PC-3 (cell line): ENCODE results near the gene FANCE. TPM values are rescaled to one million over a fixed set of nuclear protein-coding genes. Genes with fewer than 3 reads are reported as not detected.

Source experiments
- ATAC-seq: fragments of 200-7000 bp; cut with Tn5 transposase; 2 replicates; pipeline ENCODE4 v1.9.1; 2020; ENCODE audit warnings: mild to moderate bottlenecking, moderate library complexity
- BruUV-seq: library from RNA; stranded (reverse); fragments of 400-500 nt; replicated peaks from 2 replicates; lab custom pipeline; 2021; lab: Mats Ljungman, UMichigan
- CTCF ChIA-PET: fragments of 300-600 bp; sonication (Branson Sonifier 250); formaldehyde crosslinking; loops from one replicate; lab custom pipeline; 2022; ENCODE audit warnings: antibody characterized with exemption; lab: Charles Lee
- POLR2A ChIA-PET: fragments of 300-600 bp; sonication (Branson Sonifier 250); formaldehyde crosslinking; loops from one replicate; lab custom pipeline; 2022; ENCODE audit warnings: antibody characterized with exemption; ENCODE audit not compliant: unreplicated experiment; lab: Charles Lee
- DNase-seq: peaks from one replicate; pipeline ENCODE4 v3.0.0-alpha.2; 2015
- H2AFZ ChIP-seq: fragments of 300-600 bp; sonication (generic); 2 replicates; pipeline ENCODE4 v1.6.0; 2016; ENCODE audit warnings: antibody characterized with exemption, low read length
- H3F3A ChIP-seq: fragments of 300-600 bp; sonication (generic); one replicate; pipeline ENCODE4 v1.6.0; 2017; ENCODE audit warnings: antibody characterized with exemption, low read length, control low read depth, mild to moderate bottlenecking; ENCODE audit not compliant: unreplicated experiment
- H3K27ac ChIP-seq: fragments of 300-600 bp; sonication (generic); 2 replicates; pipeline ENCODE4 v1.5.1; 2016; ENCODE audit warnings: mild to moderate bottlenecking, low read length
- H3K27me3 ChIP-seq: fragments of 300-600 bp; sonication (generic); 2 replicates; pipeline ENCODE4 v1.6.1; 2016; ENCODE audit warnings: low read length, mixed read lengths
- H3K36me3 ChIP-seq: fragments of 300-600 bp; sonication (generic); 2 replicates; pipeline ENCODE4 v1.6.1; 2016; ENCODE audit warnings: low read depth, mixed run types, low read length, mixed read lengths
- H3K4me1 ChIP-seq: fragments of 300-600 bp; sonication (generic); 2 replicates; pipeline ENCODE4 v1.5.1; 2016; ENCODE audit warnings: low read length; ENCODE audit not compliant: insufficient read depth
- H3K4me2 ChIP-seq: fragments of 300-600 bp; sonication (generic); 2 replicates; pipeline ENCODE4 v1.6.0; 2016; ENCODE audit warnings: low read length
- H3K4me3 ChIP-seq: fragments of 300-600 bp; sonication (generic); 2 replicates; pipeline ENCODE4 v1.5.1; 2016; ENCODE audit warnings: mild to moderate bottlenecking, low read length, mixed read lengths
- H3K79me2 ChIP-seq: fragments of 300-600 bp; sonication (generic); 2 replicates; pipeline ENCODE4 v1.6.1; 2017; ENCODE audit warnings: low read length, mixed read lengths
- H3K9ac ChIP-seq: fragments of 300-600 bp; sonication (generic); 2 replicates; pipeline ENCODE4 v1.6.0; 2016; ENCODE audit warnings: mild to moderate bottlenecking, low read length
- H3K9me2 ChIP-seq: fragments of 300-600 bp; sonication (generic); replicated peaks from 2 replicates; pipeline ENCODE4 v1.6.1; 2016; ENCODE audit warnings: mixed run types, low read length, mixed read lengths
- H3K9me3 ChIP-seq: fragments of 300-600 bp; sonication (generic); 2 replicates; pipeline ENCODE4 v1.6.1; 2016; ENCODE audit warnings: low read length, mixed read lengths
- H4K20me1 ChIP-seq: fragments of 300-600 bp; sonication (generic); 2 replicates; pipeline ENCODE4 v1.6.1; 2016; ENCODE audit warnings: low read length, mixed read lengths
- EZH2 ChIP-seq: fragments of 300-600 bp; sonication (generic); IDR thresholded peaks from one replicate; pipeline ENCODE4 v1.6.1; 2017; ENCODE audit warnings: antibody characterized with exemption, mild to moderate bottlenecking, low read length; ENCODE audit not compliant: unreplicated experiment
- EZH2phosphoT487 ChIP-seq: fragments of 300-600 bp; sonication (generic); IDR thresholded peaks from 2 replicates; pipeline ENCODE4 v1.6.1; 2018; ENCODE audit warnings: mild to moderate bottlenecking, antibody characterized with exemption, low read length, borderline replicate concordance
- intact Hi-C: fragments of 100-400 bp; cut with micrococcal nuclease; formaldehyde crosslinking; loops from 2 replicates; pipeline ENCODE4 v1.9.0; 2023
- total RNA-seq: library from RNA; depleted of rRNA; stranded (reverse); fragments of >200 nt; gene quantifications from 2 replicates; pipeline ENCODE4 v1.2.3, GENCODE V29; 2014
- TF ChIP-seq, protein P1 (sequence below): fragments of 300-600 bp; sonication (generic); conservative IDR thresholded peaks from 2 replicates; pipeline ENCODE4 v1.5.1; 2017; ENCODE audit warnings: antibody characterized with exemption, low read depth, mild to moderate bottlenecking, low read length

FANCE gene
- total RNA-seq, 1 experiment from 2014 or later, result 13.8 TPM

DNA sequence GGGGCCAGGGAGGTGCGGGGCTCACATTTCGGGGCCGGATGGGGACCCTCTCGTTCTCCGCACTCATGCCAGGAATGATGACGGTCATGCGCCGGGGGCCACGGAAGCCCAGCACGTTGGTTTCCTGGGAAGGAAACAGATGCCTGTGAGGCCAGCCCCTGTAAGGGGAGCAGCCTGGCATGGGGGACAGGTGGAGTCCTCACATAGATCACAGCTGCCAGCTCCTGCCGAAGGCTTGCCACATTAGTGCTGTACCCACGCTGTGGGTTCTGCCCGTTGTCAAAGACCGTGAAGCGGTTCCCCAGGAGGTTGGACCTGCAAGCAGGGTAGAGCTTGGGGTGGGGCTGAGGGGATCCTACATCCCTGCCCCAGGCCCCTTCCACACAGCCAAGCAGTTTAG lies 51.4 kb downstream of the FANCE start:
- CTCF ChIA-PET, result no interaction called here
- BruUV-seq, result no TSS peak
- no peaks in the 10 kb centered on the region for H3F3A ChIP-seq
- no peak overlapping the region for H2AFZ ChIP-seq
- H3K79me2 ChIP-seq, result no peaks in the 10 kb centered on the region
- H3K27ac ChIP-seq, result no peak overlapping the region
- H3K4me1 ChIP-seq, result peaks cover 5% of the 10 kb centered on the region
- no peak overlapping the region for H3K9ac ChIP-seq
- H3K9me3 ChIP-seq, result no peaks in the 10 kb centered on the region
- no peak for DNase-seq
- no peaks in the 10 kb centered on the region for H3K36me3 ChIP-seq
- no peak overlapping the region for H3K4me3 ChIP-seq
- POLR2A ChIA-PET, result no interaction called here
- intact Hi-C loops, result no loop called here
- H3K9me2 ChIP-seq, result no peaks in the 10 kb centered on the region
- no peak for ATAC-seq
- H3K4me2 ChIP-seq, result no peak overlapping the region
- no peaks in the 10 kb centered on the region for H3K27me3 ChIP-seq
- TF ChIP-seq EZH2phosphoT487 (no peak), EZH2 (no peak)
- TF ChIP-seq, protein P1, sequence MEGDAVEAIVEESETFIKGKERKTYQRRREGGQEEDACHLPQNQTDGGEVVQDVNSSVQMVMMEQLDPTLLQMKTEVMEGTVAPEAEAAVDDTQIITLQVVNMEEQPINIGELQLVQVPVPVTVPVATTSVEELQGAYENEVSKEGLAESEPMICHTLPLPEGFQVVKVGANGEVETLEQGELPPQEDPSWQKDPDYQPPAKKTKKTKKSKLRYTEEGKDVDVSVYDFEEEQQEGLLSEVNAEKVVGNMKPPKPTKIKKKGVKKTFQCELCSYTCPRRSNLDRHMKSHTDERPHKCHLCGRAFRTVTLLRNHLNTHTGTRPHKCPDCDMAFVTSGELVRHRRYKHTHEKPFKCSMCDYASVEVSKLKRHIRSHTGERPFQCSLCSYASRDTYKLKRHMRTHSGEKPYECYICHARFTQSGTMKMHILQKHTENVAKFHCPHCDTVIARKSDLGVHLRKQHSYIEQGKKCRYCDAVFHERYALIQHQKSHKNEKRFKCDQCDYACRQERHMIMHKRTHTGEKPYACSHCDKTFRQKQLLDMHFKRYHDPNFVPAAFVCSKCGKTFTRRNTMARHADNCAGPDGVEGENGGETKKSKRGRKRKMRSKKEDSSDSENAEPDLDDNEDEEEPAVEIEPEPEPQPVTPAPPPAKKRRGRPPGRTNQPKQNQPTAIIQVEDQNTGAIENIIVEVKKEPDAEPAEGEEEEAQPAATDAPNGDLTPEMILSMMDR, result no peak
- no peaks in the 10 kb centered on the region for H4K20me1 ChIP-seq

DNA sequence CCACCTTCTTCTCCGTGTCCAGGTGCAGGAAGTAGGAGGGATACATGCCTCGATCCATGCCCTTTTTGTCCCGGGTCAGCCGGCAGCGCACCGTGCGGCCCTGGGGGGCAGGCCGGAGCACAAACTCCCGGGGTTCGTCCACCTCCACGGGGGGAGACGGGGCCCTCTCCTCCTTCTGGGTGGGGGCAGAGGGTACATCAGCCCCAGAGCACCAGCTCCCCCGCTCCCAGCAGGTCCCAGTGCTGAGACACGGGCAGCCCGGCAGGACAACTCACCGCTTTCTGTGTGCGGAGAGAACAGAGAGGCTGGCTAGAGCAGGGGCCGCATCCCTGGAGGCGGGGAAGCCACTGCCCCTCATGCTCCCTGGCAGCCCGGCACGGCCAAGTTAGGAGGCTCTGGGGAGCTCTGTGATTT lies 53.9 kb downstream of the FANCE start:
- no peaks in the 10 kb centered on the region for H3K9me2 ChIP-seq
- no peaks in the 10 kb centered on the region for H3K27me3 ChIP-seq
- H3K4me1 ChIP-seq, result no peaks in the 10 kb centered on the region
- H3K4me2 ChIP-seq, result no peak overlapping the region
- intact Hi-C loops, result no loop called here
- no peak overlapping the region for H2AFZ ChIP-seq
- H3K9me3 ChIP-seq, result no peaks in the 10 kb centered on the region
- ATAC-seq (no peak), DNase-seq (no peak)
- CTCF ChIA-PET, result no interaction called here
- TF ChIP-seq EZH2 (no peak), EZH2phosphoT487 (no peak)
- TF ChIP-seq, protein P1, result no peak
- H3F3A ChIP-seq, result no peaks in the 10 kb centered on the region
- H3K9ac ChIP-seq, result no peak overlapping the region
- H3K4me3 ChIP-seq, result no peak overlapping the region
- POLR2A ChIA-PET, result no interaction called here
- H3K36me3 ChIP-seq, result no peaks in the 10 kb centered on the region
- no TSS peak for BruUV-seq
- no peak overlapping the region for H3K27ac ChIP-seq
- H3K79me2 ChIP-seq, result no peaks in the 10 kb centered on the region
- H4K20me1 ChIP-seq, result no peaks in the 10 kb centered on the region

DNA sequence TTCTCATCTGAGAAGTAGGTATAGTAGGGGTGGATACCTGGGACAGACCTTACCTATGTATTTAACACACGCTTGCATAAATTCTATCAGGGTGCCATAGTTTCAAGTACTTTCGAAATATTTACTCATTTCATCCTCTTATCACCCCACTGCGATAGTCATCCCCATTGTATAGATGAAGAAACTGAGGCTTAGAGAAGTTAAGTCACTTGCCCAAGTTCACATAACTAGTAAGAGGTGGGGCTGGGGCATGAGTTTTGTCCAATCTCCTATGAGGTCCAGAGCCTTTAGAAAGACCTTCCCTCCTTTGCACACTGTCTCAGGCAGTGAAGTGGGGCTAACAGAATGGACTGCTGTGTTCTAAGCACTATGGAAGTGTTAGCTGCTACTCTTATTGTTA lies 54.4 kb downstream of the FANCE start:
- POLR2A ChIA-PET, result no interaction called here
- BruUV-seq, result no TSS peak

More for the DNA sequence above, 54.4 kb downstream of the FANCE start:
- DNase-seq (no peak), ATAC-seq (no peak)
- Histone ChIP-seq H3K79me2 (no peaks in the 10 kb centered on the region), H3K4me2 (no peak overlapping the region), H3K36me3 (no peaks in the 10 kb centered on the region), H3K9me3 (no peaks in the 10 kb centered on the region), H3K27ac (no peak overlapping the region), H4K20me1 (no peaks in the 10 kb centered on the region), H3K4me3 (no peak overlapping the region), H3F3A (no peaks in the 10 kb centered on the region), H3K4me1 (no peaks in the 10 kb centered on the region), H2AFZ (no peak overlapping the region), H3K27me3 (no peaks in the 10 kb centered on the region), H3K9ac (no peak overlapping the region), H3K9me2 (no peaks in the 10 kb centered on the region)
- CTCF ChIA-PET, result no interaction called here
- no peak for TF ChIP-seq EZH2
- TF ChIP-seq, protein P1, result no peak
- no peak for TF ChIP-seq EZH2phosphoT487
- intact Hi-C loops, result no loop called here
